ENCODE results near the gene IFI44L. TPM values are rescaled to one million over a fixed set of nuclear protein-coding genes. Genes with fewer than 3 reads are reported as not detected.

The IFI44L gene
- total RNA-seq, 1 donor from 2014 or later, result 132 TPM

GRCh38 chr1:78633209-78633608 lies 13.0 kb downstream of the IFI44L start:
- intact Hi-C loops (cut with micrococcal nuclease), result no loop called here

- intact Hi-C loops (cut with micrococcal nuclease), result loop anchor here (2.0 kb wide), 1 partner anchor 14 kb away; no protein-coding TSS in a partner anchor
Measured at GRCh38 chr1:78640462-78640861, 20.2 kb downstream of the IFI44L start.

- intact Hi-C loops (cut with micrococcal nuclease), result loop anchor here (2.0 kb wide), 1 partner anchor 13 kb away; no protein-coding TSS in a partner anchor
Measured at GRCh38 chr1:78641558-78641957, 21.3 kb downstream of the IFI44L start.

GRCh38 chr1:78645723-78646122 lies 25.5 kb downstream of the IFI44L start:
- intact Hi-C loops (cut with micrococcal nuclease), result no loop called here

GRCh38 chr1:78647238-78647637 lies 27.0 kb downstream of the IFI44L start:
- intact Hi-C loops (cut with micrococcal nuclease), result no loop called here

GRCh38 chr1:78649628-78650027 lies 29.4 kb downstream of the IFI44L start, which contains the start of gene IFI44:
Gene IFI44 (plus strand): TSS chr1:78649831. CDS start chr1:78650196, 365 bp downstream.
- intact Hi-C loops (cut with micrococcal nuclease), result loop anchor here (1.0 to 2.0 kb wide), 5 partner anchors 15 to 967 kb away; partner anchors contain the start of genes FUBP1 and ZZZ3

GRCh38 chr1:78650114-78650660 lies 29.9 kb downstream of the IFI44L start:
- intact Hi-C loops (cut with micrococcal nuclease), result loop anchor here (2.0 kb wide), 1 partner anchor 15 kb away; no protein-coding TSS in a partner anchor

- intact Hi-C loops (cut with micrococcal nuclease), result loop anchor here (1.0 to 2.0 kb wide), 4 partner anchors 9 to 31 kb away; partner anchors contain the start of gene IFI44L
Measured at GRCh38 chr1:78651241-78651640, 31.0 kb downstream of the IFI44L start.

GRCh38 chr1:78652019-78652560 lies 31.8 kb downstream of the IFI44L start:
- intact Hi-C loops (cut with micrococcal nuclease), result no loop called here

- intact Hi-C loops (cut with micrococcal nuclease), result no loop called here
Measured at GRCh38 chr1:78658901-78659300, 38.7 kb downstream of the IFI44L start.

GRCh38 chr1:78663923-78664322 lies 43.7 kb downstream of the IFI44L start:
- intact Hi-C loops (cut with micrococcal nuclease), result loop anchor here (2.0 kb wide), 1 partner anchor 13 kb away; no protein-coding TSS in a partner anchor

GRCh38 chr1:78664763-78665162 lies 44.5 kb downstream of the IFI44L start:
- intact Hi-C loops (cut with micrococcal nuclease), result loop anchor here (2.0 kb wide), 1 partner anchor 14 kb away; no protein-coding TSS in a partner anchor

GRCh38 chr1:78665809-78666208 lies 45.6 kb downstream of the IFI44L start:
- intact Hi-C loops (cut with micrococcal nuclease), result loop anchor here (2.0 kb wide), 1 partner anchor 15 kb away; no protein-coding TSS in a partner anchor

GRCh38 chr1:78667939-78668338 lies 47.7 kb downstream of the IFI44L start:
- intact Hi-C loops (cut with micrococcal nuclease), result no loop called here

GRCh38 chr1:78668427-78668826 lies 48.2 kb downstream of the IFI44L start:
- intact Hi-C loops (cut with micrococcal nuclease), result no loop called here

GRCh38 chr1:78672428-78672827 lies 52.2 kb downstream of the IFI44L start:
- intact Hi-C loops (cut with micrococcal nuclease), result no loop called here

GRCh38 chr1:78673120-78673519 lies 52.9 kb downstream of the IFI44L start:
- intact Hi-C loops (cut with micrococcal nuclease), result no loop called here

- intact Hi-C loops (cut with micrococcal nuclease), result loop anchor here (1.0 to 5.0 kb wide), 5 partner anchors 25 to 546 kb away; no protein-coding TSS in a partner anchor
Measured at GRCh38 chr1:78676347-78676982, 56.2 kb downstream of the IFI44L start.

GRCh38 chr1:78676993-78677392 lies 56.7 kb downstream of the IFI44L start:
- intact Hi-C loops (cut with micrococcal nuclease), result loop anchor here (1.0 to 5.0 kb wide), 5 partner anchors 26 to 547 kb away; no protein-coding TSS in a partner anchor

GRCh38 chr1:78677788-78678187 lies 57.5 kb downstream of the IFI44L start:
- intact Hi-C loops (cut with micrococcal nuclease), result loop anchor here (5.0 kb wide), 1 partner anchor 275 kb away; no protein-coding TSS in a partner anchor

- intact Hi-C loops (cut with micrococcal nuclease), result loop anchor here (5.0 kb wide), 1 partner anchor 276 kb away; no protein-coding TSS in a partner anchor
Measured at GRCh38 chr1:78678324-78678723, 58.1 kb downstream of the IFI44L start.

- intact Hi-C loops (cut with micrococcal nuclease), result no loop called here
Measured at GRCh38 chr1:78681265-78681664, 61.0 kb downstream of the IFI44L start.
